HepG2 (cell line): Measurements from ENCODE around the gene NEDD8. TPM values are rescaled to one million over a fixed set of nuclear protein-coding genes. Genes with fewer than 3 reads are reported as not detected.

ENCODE experiments used
- BRD4 ChIP-seq: sonication (generic); formaldehyde crosslinking; IDR thresholded peaks from 2 replicates; pipeline ENCODE4 v1.4.0; 2020; ENCODE audit warnings: missing genetic modification reagents
- CBX5 ChIP-seq: sonication (generic); formaldehyde crosslinking; IDR thresholded peaks from 2 replicates; pipeline ENCODE4 v1.4.0; 2020; ENCODE audit warnings: missing genetic modification reagents, borderline replicate concordance
- DRAP1 ChIP-seq: IDR thresholded peaks from 2 replicates; pipeline ENCODE4 v1.6.1; 2016; ENCODE audit warnings: missing genetic modification reagents, missing compliant biosample characterization
- KAT2B ChIP-seq: fragments of 150-350 bp; IDR thresholded peaks from 2 replicates; pipeline ENCODE4 v1.6.1; 2014; ENCODE audit warnings: low read depth, low read length, borderline replicate concordance
- MAX ChIP-seq: IDR thresholded peaks from 2 replicates; pipeline ENCODE4 v1.6.1; 2012; ENCODE audit warnings: inconsistent platforms
- NFE2L1 ChIP-seq: sonication (generic); formaldehyde crosslinking; IDR thresholded peaks from 2 replicates; pipeline ENCODE4 v1.4.0; 2020; ENCODE audit warnings: missing genetic modification reagents, mild to moderate bottlenecking, borderline replicate concordance
- POLR2A ChIP-seq, 2 experiments: IDR thresholded peaks; 2 replicates each; pipeline ENCODE4 v1.6.1; 2011; ENCODE audit warnings: low read depth in 2 of 2, low read length in 2 of 2, mild to moderate bottlenecking in 1 of 2, moderate library complexity in 1 of 2; ENCODE audit not compliant: insufficient read depth in 1 of 2
- RXRA ChIP-seq: sonication (generic); formaldehyde crosslinking; IDR thresholded peaks from 2 replicates; pipeline ENCODE4 v1.5.1; 2020; ENCODE audit warnings: missing genetic modification reagents
- SAP130 ChIP-seq: IDR thresholded peaks from 2 replicates; pipeline ENCODE4 v1.6.1; 2016; ENCODE audit warnings: low read depth
- SIX4 ChIP-seq: sonication (generic); formaldehyde crosslinking; IDR thresholded peaks from 2 replicates; pipeline ENCODE4 v1.4.0; 2020; ENCODE audit warnings: missing genetic modification reagents
- SMC3 ChIP-seq: IDR thresholded peaks from 2 replicates; pipeline ENCODE4 v1.6.1; 2011; ENCODE audit warnings: low read length, improper control_type of control experiment
- XRCC5 ChIP-seq: fragments of 200-400 bp; formaldehyde crosslinking; optimal IDR thresholded peaks from 2 replicates; pipeline ENCODE3; 2017; ENCODE audit warnings: mild to moderate bottlenecking, low read length
- ZBTB20 ChIP-seq: sonication (generic); formaldehyde crosslinking; IDR thresholded peaks from 2 replicates; pipeline ENCODE4 v1.8.1; 2023; ENCODE audit warnings: missing genetic modification reagents, low read depth, mild to moderate bottlenecking, borderline replicate concordance
- ZFY ChIP-seq: sonication (generic); formaldehyde crosslinking; IDR thresholded peaks from 2 replicates; pipeline ENCODE4 v1.4.0; 2020; ENCODE audit warnings: missing genetic modification reagents
- ZNF251 ChIP-seq: sonication (generic); formaldehyde crosslinking; IDR thresholded peaks from 2 replicates; pipeline ENCODE4 v1.9.0; 2021; ENCODE audit warnings: mild to moderate bottlenecking, missing genetic modification reagents
- ZNF335 ChIP-seq: sonication (generic); formaldehyde crosslinking; IDR thresholded peaks from 2 replicates; pipeline ENCODE4 v1.4.0; 2020; ENCODE audit warnings: missing genetic modification reagents
- ZNF468 ChIP-seq: sonication (generic); formaldehyde crosslinking; IDR thresholded peaks from 2 replicates; pipeline ENCODE4 v1.8.0; 2022; ENCODE audit warnings: mild to moderate bottlenecking, moderate library complexity, missing genetic modification reagents
- ZNF549 ChIP-seq: sonication (generic); formaldehyde crosslinking; IDR thresholded peaks from 2 replicates; pipeline ENCODE4 v1.5.0; 2020; ENCODE audit warnings: missing genetic modification reagents
- ZNF558 ChIP-seq: sonication (generic); formaldehyde crosslinking; IDR thresholded peaks from 2 replicates; pipeline ENCODE4 v1.9.0; 2022; ENCODE audit warnings: mild to moderate bottlenecking, missing genetic modification reagents, borderline replicate concordance
- ZNF678 ChIP-seq: sonication (generic); formaldehyde crosslinking; IDR thresholded peaks from 2 replicates; pipeline ENCODE4 v1.4.0; 2020; ENCODE audit warnings: mild to moderate bottlenecking, missing genetic modification reagents
- ZNF713 ChIP-seq: sonication (generic); formaldehyde crosslinking; IDR thresholded peaks from 2 replicates; pipeline ENCODE4 v1.4.0; 2020; ENCODE audit warnings: mild to moderate bottlenecking, missing genetic modification reagents
- ZNF776 ChIP-seq: sonication (generic); formaldehyde crosslinking; IDR thresholded peaks from 2 replicates; pipeline ENCODE4 v1.4.0; 2020; ENCODE audit warnings: mild to moderate bottlenecking, missing genetic modification reagents
- polyA plus RNA-seq, 8 experiments: library from polyadenylated mRNA; depleted of rRNA in 3 of 8; stranded (reverse) in 7 of 8; unstranded in 1 of 8; fragments of >200 nt; fragmentation: Illumina TruSeq in 4 of 8; extraction: Trizol in 4 of 8; gene quantifications; 2 replicates each; pipeline versions ENCODE4 v1.2.1 to v1.2.3, GENCODE V29; 2011 to 2016; ENCODE audit warnings: low read depth in 4 of 8, missing spikeins in 1 of 8, mixed read lengths in 1 of 8; ENCODE audit not compliant: insufficient read depth in 1 of 8
- total RNA-seq, 5 experiments: library from RNA; depleted of rRNA; stranded (reverse); fragments of >200 nt; fragmentation: Illumina TruSeq; extraction: Trizol; gene quantifications; 2 replicates each; pipeline ENCODE4 v1.2.3, GENCODE V29; 2016; ENCODE audit warnings: low read depth in 1 of 5
- TF ChIP-seq, protein P1 (sequence below): sonication (generic); formaldehyde crosslinking; IDR thresholded peaks from 2 replicates; pipeline ENCODE4 v1.4.0; 2020; ENCODE audit warnings: mild to moderate bottlenecking, missing genetic modification reagents, borderline replicate concordance
- TF ChIP-seq, protein P2 (sequence below): sonication (generic); formaldehyde crosslinking; IDR thresholded peaks from 2 replicates; pipeline ENCODE4 v1.4.0; 2020; ENCODE audit warnings: missing genetic modification reagents, borderline replicate concordance

The NEDD8 gene
- total and polyA plus RNA-seq, 2 of the 13 experiments (the other 11 are each of a cell fraction or from before 2014, with no cell fraction given): 535 to 713 TPM

GRCh38 chr14:24195186-24196070, 36.7 kb downstream of the NEDD8 start, which contains the start of gene TM9SF1 (continued):
- TF ChIP-seq ZNF558 (CRISPR knock-in tag) (no peak), CBX5 (CRISPR knock-in tag) (peak; percentile 86), ZNF335 (CRISPR knock-in tag) (peak; percentile 100), POLR2A (IDR thresholded peaks at IDR 0.05; ENCODE audit: insufficient read depth in 1 of 2, low read depth in 2 of 2, low read length in 2 of 2) (peak in 1 of 2 experiments; percentile 81; a peak in 2 of 4 replicates), ZNF678 (peak; percentile 99), SIX4 (CRISPR knock-in tag) (peak; percentile 82; the same call in 1 of the 2 replicates), RXRA (peak; percentile 92), ZNF776 (CRISPR knock-in tag) (peak; percentile 95), SMC3 (no peak), ZNF713 (CRISPR knock-in tag) (peak; percentile 100), NFE2L1 (CRISPR knock-in tag) (peak; percentile 92), ZFY (CRISPR knock-in tag) (peak; percentile 100), SAP130 (peak; percentile 100), ZNF468 (CRISPR knock-in tag) (no peak), BRD4 (CRISPR knock-in tag) (peak; percentile 95), ZNF549 (no peak), KAT2B (no peak), MAX (no peak), XRCC5 (peak; percentile 98), ZNF251 (CRISPR knock-in tag) (peak; percentile 94; the same call in 1 of the 2 replicates), ZBTB20 (CRISPR knock-in tag) (peak; percentile 97), DRAP1 (CRISPR knock-in tag) (peak; percentile 87)
- TF ChIP-seq, protein P1, sequence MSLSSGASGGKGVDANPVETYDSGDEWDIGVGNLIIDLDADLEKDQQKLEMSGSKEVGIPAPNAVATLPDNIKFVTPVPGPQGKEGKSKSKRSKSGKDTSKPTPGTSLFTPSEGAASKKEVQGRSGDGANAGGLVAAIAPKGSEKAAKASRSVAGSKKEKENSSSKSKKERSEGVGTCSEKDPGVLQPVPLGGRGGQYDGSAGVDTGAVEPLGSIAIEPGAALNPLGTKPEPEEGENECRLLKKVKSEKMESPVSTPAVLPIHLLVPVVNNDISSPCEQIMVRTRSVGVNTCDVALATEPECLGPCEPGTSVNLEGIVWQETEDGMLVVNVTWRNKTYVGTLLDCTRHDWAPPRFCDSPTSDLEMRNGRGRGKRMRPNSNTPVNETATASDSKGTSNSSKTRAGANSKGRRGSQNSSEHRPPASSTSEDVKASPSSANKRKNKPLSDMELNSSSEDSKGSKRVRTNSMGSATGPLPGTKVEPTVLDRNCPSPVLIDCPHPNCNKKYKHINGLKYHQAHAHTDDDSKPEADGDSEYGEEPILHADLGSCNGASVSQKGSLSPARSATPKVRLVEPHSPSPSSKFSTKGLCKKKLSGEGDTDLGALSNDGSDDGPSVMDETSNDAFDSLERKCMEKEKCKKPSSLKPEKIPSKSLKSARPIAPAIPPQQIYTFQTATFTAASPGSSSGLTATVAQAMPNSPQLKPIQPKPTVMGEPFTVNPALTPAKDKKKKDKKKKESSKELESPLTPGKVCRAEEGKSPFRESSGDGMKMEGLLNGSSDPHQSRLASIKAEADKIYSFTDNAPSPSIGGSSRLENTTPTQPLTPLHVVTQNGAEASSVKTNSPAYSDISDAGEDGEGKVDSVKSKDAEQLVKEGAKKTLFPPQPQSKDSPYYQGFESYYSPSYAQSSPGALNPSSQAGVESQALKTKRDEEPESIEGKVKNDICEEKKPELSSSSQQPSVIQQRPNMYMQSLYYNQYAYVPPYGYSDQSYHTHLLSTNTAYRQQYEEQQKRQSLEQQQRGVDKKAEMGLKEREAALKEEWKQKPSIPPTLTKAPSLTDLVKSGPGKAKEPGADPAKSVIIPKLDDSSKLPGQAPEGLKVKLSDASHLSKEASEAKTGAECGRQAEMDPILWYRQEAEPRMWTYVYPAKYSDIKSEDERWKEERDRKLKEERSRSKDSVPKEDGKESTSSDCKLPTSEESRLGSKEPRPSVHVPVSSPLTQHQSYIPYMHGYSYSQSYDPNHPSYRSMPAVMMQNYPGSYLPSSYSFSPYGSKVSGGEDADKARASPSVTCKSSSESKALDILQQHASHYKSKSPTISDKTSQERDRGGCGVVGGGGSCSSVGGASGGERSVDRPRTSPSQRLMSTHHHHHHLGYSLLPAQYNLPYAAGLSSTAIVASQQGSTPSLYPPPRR: peak; percentile 83
- TF ChIP-seq, protein P2, sequence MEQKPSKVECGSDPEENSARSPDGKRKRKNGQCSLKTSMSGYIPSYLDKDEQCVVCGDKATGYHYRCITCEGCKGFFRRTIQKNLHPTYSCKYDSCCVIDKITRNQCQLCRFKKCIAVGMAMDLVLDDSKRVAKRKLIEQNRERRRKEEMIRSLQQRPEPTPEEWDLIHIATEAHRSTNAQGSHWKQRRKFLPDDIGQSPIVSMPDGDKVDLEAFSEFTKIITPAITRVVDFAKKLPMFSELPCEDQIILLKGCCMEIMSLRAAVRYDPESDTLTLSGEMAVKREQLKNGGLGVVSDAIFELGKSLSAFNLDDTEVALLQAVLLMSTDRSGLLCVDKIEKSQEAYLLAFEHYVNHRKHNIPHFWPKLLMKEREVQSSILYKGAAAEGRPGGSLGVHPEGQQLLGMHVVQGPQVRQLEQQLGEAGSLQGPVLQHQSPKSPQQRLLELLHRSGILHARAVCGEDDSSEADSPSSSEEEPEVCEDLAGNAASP (CRISPR knock-in tag): peak; percentile 93
